Upper lobe of left lung (tissue), 6 donors: ENCODE data around the gene ANK3. TPM values are rescaled to one million over a fixed set of nuclear protein-coding genes. Genes with fewer than 3 reads are reported as not detected.

Source experiments
- ATAC-seq, 2 donors: fragments of 200-7000 bp; cut with Tn5 transposase; one replicate each; pipeline ENCODE4 v1.9.1; 2022; ENCODE audit warnings: mild to moderate bottlenecking in 2 of 2, moderate library complexity in 2 of 2; ENCODE audit not compliant: low FRiP score in 2 of 2
- DNase-seq, 2 donors: peaks; one replicate each; pipeline ENCODE4 v3.0.0-alpha.2; 2019 to 2020
- H3K27ac ChIP-seq, 4 donors: fragments of 200-600 bp; sonication (generic); one replicate each; pipeline ENCODE4 v1.5.1; 2016 to 2019
- H3K27me3 ChIP-seq, 4 donors: fragments of 200-600 bp; sonication (generic); one replicate each; pipeline ENCODE4 v1.5.1; 2017 to 2019
- H3K36me3 ChIP-seq, 4 donors: fragments of 200-600 bp; sonication (generic); one replicate each; pipeline ENCODE4 v1.5.1; 2016 to 2019
- H3K4me1 ChIP-seq, 4 donors: fragments of 200-600 bp; sonication (generic); one replicate each; pipeline ENCODE4 v1.5.1; 2018 to 2019
- H3K4me3 ChIP-seq, 4 donors: fragments of 200-600 bp; sonication (generic); one replicate each; pipeline ENCODE4 v1.5.1; 2017 to 2019; ENCODE audit warnings: mild to moderate bottlenecking in 2 of 4, moderate library complexity in 1 of 4
- H3K9me3 ChIP-seq, 4 donors: fragments of 200-600 bp; sonication (generic); one replicate each; pipeline ENCODE4 v1.5.1; 2018 to 2019
- CTCF ChIP-seq, 6 experiments: fragments of 450-650 bp in 4 of 6; fragments of 200-600 bp in 2 of 6; sonication (generic) in 2 of 6; IDR thresholded peaks; one replicate each; pipeline ENCODE4 v1.5.1; 2016 to 2019; ENCODE audit warnings: antibody characterized with exemption in 6 of 6
- EP300 ChIP-seq, 4 donors: sonication (generic); formaldehyde crosslinking; IDR thresholded peaks; one replicate each; pipeline ENCODE4 v1.5.1; 2017; ENCODE audit warnings: antibody characterized with exemption in 4 of 4, control low read depth in 2 of 4
- POLR2A ChIP-seq, 4 donors: fragments of 450-650 bp; IDR thresholded peaks; one replicate each; pipeline ENCODE4 v1.5.1; 2016 to 2017; ENCODE audit warnings: antibody characterized with exemption in 4 of 4, mild to moderate bottlenecking in 2 of 4
- POLR2AphosphoS5 ChIP-seq, 2 donors: sonication (generic); formaldehyde crosslinking; IDR thresholded peaks; one replicate each; pipeline ENCODE4 v1.5.1; 2017; ENCODE audit warnings: antibody characterized with exemption in 2 of 2
- WGBS, 2 donors: methylation state at CpG; one replicate each; pipeline ENCODE4 v1.1.5; 2017 to 2018; 5-methylcytosine and 5-hydroxymethylcytosine counted together
- total RNA-seq, 6 donors: library from RNA; depleted of rRNA in 4 of 6; stranded (reverse); fragments of >200 nt in 4 of 6; gene quantifications; one replicate each; pipeline versions ENCODE4 v1.1.0 to v1.2.1, GENCODE V29; 2016 to 2021
- donor health status: DM: no; HTN: no; CAD: no; lungs with moderate emphysema.
- donor health status: DM: no; HTN: yes; CAD: no; lungs with severe emphysema.

The ANK3 gene
- total RNA-seq, 6 donors from 2014 or later, result 43.9 to 193 (median 98.5) TPM

GRCh38 chr10:60189861-60190475 lies 199.7 kb downstream of the ANK3 start:
- Histone ChIP-seq H3K27ac (no peak overlapping the region), H3K36me3 (peaks cover 0 to 4% (median 0%) of the 10 kb centered on the region in 4 donors), H3K27me3 (no peaks in the 10 kb centered on the region), H3K4me1 (no peaks in the 10 kb centered on the region), H3K9me3 (no peaks in the 10 kb centered on the region), H3K4me3 (no peak overlapping the region)
- ATAC-seq (no peak), DNase-seq (no peak)
- TF ChIP-seq POLR2A (IDR thresholded peaks at IDR 0.05) (no peak), POLR2AphosphoS5 (IDR thresholded peaks at IDR 0.05) (no peak), CTCF (IDR thresholded peaks at IDR 0.05) (no peak), EP300 (IDR thresholded peaks at IDR 0.05) (no peak)
- 85 to 91% methylated on average over 1 of the region's 1 CpG for WGBS, 2 donors

GRCh38 chr10:60188548-60188947 lies 201.1 kb downstream of the ANK3 start:
- 73 to 96% methylated on average over 1 of the region's 1 CpG for whole genome bisulfite sequencing, 2 donors
- DNase-seq (no peak), ATAC-seq (no peak)
- no peak overlapping the region for H3K4me3 ChIP-seq
- H3K9me3 ChIP-seq, result no peaks in the 10 kb centered on the region
- H3K36me3 ChIP-seq, result peaks cover 0 to 4% (median 0%) of the 10 kb centered on the region in 4 donors
- H3K4me1 ChIP-seq, result no peaks in the 10 kb centered on the region
- H3K27me3 ChIP-seq, result no peaks in the 10 kb centered on the region
- TF ChIP-seq CTCF (IDR thresholded peaks at IDR 0.05) (no peak), POLR2AphosphoS5 (IDR thresholded peaks at IDR 0.05) (no peak), POLR2A (IDR thresholded peaks at IDR 0.05) (no peak), EP300 (IDR thresholded peaks at IDR 0.05) (no peak)
- no peak overlapping the region for H3K27ac ChIP-seq

- H3K36me3 ChIP-seq, result peaks cover 0 to 4% (median 0%) of the 10 kb centered on the region in 4 donors
- no peaks in the 10 kb centered on the region for H3K9me3 ChIP-seq
- no peaks in the 10 kb centered on the region for H3K4me1 ChIP-seq
- TF ChIP-seq EP300 (IDR thresholded peaks at IDR 0.05) (no peak), POLR2AphosphoS5 (IDR thresholded peaks at IDR 0.05) (no peak), POLR2A (IDR thresholded peaks at IDR 0.05) (no peak), CTCF (IDR thresholded peaks at IDR 0.05) (no peak)
- 65 to 79% methylated on average over 1 of the region's 1 CpG for WGBS, 2 donors
- DNase-seq, result no peak
- no peak overlapping the region for H3K27ac ChIP-seq
- H3K4me3 ChIP-seq, result no peak overlapping the region
- H3K27me3 ChIP-seq, result no peaks in the 10 kb centered on the region
- no peak for ATAC-seq
Measured at GRCh38 chr10:60187691-60188090, 202.0 kb downstream of the ANK3 start.

- 85 to 89% methylated on average over 14 of the region's 14 CpGs for WGBS, 2 donors
- Histone ChIP-seq H3K4me3 (no peak overlapping the region), H3K4me1 (no peaks in the 10 kb centered on the region), H3K27me3 (no peaks in the 10 kb centered on the region), H3K36me3 (peaks cover 0 to 4% (median 0%) of the 10 kb centered on the region in 4 donors), H3K27ac (no peak overlapping the region), H3K9me3 (no peaks in the 10 kb centered on the region)
- peak; percentile 26 to 68 for ATAC-seq
- no peak for DNase-seq
- TF ChIP-seq EP300 (IDR thresholded peaks at IDR 0.05), result no peak
- no peak for TF ChIP-seq CTCF (IDR thresholded peaks at IDR 0.05)
- TF ChIP-seq POLR2AphosphoS5 (IDR thresholded peaks at IDR 0.05), result no peak
- TF ChIP-seq POLR2A (IDR thresholded peaks at IDR 0.05), result no peak
Measured at GRCh38 chr10:60186315-60187071, 203.2 kb downstream of the ANK3 start.
